Measurements from ENCODE around the gene MCMBP.

DNA sequence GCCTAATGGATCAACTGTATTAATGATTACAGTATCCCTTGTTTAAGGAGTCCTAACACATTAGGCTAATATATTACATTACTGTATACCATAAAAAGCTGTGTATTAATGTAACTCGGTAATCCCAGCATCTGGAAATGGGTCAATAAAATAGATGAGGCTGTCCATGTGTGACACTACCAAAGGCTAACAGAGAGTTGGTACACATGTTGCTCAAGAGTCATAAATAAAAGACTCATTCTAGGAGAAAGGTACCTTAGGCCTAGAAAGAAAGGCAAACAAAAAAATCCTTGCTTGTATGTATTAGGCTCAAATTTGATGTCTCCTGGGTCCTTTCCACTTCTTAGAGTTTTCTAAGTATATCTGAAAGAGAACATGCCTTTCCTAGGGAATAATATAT is 14.6 kb downstream of the MCMBP start:
- TF ChIP-seq PPARA (CRISPR knock-in tag; IDR thresholded peaks at IDR 0.05; ENCODE audit: borderline replicate concordance): no peak
- no peak for TF ChIP-seq ZNF8 (CRISPR knock-in tag; IDR thresholded peaks at IDR 0.05)
- TF ChIP-seq, protein P1, sequence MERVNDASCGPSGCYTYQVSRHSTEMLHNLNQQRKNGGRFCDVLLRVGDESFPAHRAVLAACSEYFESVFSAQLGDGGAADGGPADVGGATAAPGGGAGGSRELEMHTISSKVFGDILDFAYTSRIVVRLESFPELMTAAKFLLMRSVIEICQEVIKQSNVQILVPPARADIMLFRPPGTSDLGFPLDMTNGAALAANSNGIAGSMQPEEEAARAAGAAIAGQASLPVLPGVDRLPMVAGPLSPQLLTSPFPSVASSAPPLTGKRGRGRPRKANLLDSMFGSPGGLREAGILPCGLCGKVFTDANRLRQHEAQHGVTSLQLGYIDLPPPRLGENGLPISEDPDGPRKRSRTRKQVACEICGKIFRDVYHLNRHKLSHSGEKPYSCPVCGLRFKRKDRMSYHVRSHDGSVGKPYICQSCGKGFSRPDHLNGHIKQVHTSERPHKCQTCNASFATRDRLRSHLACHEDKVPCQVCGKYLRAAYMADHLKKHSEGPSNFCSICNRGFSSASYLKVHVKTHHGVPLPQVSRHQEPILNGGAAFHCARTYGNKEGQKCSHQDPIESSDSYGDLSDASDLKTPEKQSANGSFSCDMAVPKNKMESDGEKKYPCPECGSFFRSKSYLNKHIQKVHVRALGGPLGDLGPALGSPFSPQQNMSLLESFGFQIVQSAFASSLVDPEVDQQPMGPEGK (CRISPR knock-in tag; IDR thresholded peaks at IDR 0.05; ENCODE audit: borderline replicate concordance): no peak
- TF ChIP-seq ZNF565 (CRISPR knock-in tag; conservative IDR thresholded peaks at IDR 0.05; ENCODE audit: low read depth): no peak
- no peak for TF ChIP-seq TCF4 (CRISPR knock-in tag; IDR thresholded peaks at IDR 0.05; ENCODE audit: borderline replicate concordance)
